ENCODE data around the gene RUSC1.

The RUSC1 gene

DNA sequence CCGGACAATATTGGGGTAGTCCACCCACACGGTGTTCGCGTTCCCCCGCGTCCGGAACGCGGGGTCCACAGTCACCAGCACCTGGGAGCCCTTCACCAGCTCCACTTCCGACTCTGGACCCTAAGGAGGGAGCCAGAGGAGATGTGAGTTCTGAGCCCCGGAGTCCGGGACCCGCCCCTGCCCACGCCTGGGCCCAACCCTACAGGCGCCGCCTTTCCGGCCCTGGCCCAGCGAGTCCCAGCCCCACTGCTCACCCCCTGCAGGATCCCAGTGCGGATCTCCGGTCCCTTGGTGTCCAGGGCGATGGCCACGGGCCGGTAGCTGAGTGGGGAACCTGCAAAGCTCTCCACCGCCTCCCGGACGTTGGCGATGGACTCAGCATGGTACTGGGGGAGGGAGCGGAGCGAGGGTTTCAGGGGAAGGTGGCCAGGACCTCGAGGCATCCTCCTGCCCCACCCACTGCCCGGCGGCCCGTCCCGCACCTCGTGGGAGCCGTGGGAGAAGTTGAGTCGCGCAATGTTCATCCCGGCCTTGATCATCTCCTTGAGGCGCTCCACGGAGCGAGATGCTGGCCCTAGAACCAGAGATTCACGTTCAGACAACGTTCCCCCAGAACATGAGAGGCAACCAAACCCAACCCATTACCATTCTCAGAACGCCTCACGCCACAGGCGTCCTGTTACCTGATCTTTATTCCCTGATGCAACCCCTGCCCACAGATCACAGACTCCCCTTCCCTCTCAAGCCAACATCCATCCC lies 25.3 kb upstream of the RUSC1 start:
- DNase-seq (ENCODE audit: insufficient read length, low spot score): no peak

DNA sequence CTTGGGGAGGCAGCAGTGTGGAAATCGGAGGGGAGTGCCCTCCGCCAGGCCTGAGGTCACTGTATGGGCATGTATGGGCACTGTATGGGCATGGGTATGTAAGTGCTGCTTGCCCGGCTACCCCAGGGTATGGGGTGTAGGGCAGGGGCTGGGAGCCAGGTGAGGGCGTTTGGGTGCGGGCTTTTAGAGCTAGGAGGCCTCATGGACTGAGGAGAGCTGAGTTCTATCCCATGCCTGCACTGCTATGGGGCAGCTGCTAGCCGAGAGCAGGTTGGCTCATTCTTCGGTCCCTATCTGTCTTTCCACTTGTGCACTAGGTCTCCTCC lies 24.8 kb upstream of the RUSC1 start:
- FAIRE-seq (no peak), DNase-seq (ENCODE audit: insufficient read length, low spot score) (no peak)

More for the DNA sequence above, 25.3 kb upstream of the RUSC1 start:
- FAIRE-seq: no peak

DNA sequence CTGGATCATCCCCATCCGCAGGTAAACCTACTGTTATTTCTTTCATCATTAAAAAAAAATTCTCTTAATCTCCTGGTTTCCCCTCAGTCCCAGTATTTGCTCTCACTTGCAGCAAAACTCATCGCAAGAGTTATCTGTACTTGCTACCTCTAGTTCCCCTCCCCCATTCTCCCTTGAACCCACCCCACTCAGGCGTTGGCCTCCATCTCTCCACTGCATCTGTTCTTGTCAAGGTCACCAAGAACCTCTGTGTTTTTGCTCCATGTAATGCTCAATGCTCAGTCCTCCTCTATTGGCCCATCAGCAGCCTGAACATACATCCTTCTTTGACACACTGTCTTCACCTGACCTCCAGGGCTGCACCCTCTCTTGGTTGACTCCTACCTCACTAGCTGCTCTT lies 24.0 kb upstream of the RUSC1 start:
- no peak for DNase-seq (ENCODE audit: insufficient read length, low spot score)
- no peak for FAIRE-seq

DNA sequence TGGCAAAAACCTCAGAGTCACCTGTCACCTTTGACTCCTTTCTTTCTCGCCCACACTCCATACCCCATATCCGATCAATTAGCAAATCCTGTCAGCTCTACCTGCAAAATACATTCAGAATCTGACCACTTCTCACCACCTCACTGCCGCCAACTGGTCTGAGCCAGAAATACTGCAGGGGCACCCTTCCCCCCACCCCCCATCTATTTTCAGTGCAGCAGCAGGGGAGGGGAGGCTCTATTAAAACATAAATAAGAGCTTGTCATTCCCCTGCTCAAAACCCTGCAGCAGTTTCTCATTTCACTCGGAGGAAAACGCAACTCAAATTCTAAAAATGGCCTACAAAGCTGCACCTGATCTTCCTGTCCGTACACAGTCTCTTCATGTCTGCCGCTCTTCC lies 23.3 kb upstream of the RUSC1 start:
- DNase-seq (ENCODE audit: insufficient read length, low spot score): no peak
- FAIRE-seq: no peak

DNA sequence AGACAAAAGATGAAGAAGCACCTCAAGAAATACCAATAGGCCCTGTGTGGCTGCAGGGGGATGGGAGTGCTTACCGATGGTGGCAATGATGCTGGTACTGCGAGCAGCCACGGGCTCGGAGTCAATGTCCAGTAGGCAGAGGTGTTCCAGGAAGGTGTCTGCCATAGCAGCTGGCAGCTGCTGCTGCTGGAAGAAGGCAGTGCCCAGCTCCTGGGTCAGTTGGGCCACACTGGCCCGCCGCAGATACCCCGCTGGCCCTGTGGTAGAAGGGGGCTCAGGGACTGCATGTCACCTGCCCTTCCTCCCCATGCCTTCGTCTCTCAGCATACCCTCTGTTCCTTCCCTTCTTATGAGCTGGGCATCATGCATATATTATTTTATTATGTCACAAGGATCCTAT lies 20.7 kb upstream of the RUSC1 start:
- FAIRE-seq: no peak
- DNase-seq (ENCODE audit: insufficient read length, low spot score): no peak

DNA sequence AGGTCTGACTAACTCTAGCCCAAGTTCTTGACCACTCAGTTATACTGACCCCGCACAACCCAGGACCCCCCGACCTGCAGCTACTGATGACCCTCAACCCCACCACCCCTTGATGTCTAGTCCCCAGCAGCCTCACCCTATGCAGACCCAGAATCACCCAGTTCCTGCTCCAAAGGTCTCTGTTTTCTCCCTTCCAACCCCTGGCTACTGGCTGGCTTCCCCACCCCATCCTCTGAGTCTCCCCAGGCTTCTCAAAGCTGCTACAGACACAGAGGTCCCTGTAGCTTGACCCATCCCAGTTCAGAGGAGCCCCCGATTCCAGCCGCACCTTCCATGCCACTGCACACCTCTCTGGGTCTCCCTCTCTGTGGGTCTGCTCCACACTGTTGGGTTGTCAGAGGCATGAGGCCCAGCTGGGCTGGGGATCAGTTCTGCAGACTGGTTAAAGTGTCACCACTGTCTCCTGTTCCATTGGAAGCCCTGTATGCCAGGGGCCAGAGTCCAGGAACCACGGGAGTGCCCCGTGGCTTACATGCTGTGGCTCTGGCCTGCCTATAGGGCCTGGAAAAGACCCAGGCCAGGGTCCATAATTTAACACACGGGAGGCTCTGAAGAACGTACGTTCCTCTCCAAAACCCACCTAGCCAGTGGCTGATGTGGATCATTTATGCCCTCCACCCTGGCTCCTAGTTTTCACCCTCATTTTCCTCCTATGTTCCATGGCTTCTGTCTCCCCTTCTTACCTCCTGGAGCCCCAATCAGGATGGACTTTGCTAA lies 20.0 kb upstream of the RUSC1 start:
- no peak for FAIRE-seq
- no peak for DNase-seq (ENCODE audit: insufficient read length, low spot score)

DNA sequence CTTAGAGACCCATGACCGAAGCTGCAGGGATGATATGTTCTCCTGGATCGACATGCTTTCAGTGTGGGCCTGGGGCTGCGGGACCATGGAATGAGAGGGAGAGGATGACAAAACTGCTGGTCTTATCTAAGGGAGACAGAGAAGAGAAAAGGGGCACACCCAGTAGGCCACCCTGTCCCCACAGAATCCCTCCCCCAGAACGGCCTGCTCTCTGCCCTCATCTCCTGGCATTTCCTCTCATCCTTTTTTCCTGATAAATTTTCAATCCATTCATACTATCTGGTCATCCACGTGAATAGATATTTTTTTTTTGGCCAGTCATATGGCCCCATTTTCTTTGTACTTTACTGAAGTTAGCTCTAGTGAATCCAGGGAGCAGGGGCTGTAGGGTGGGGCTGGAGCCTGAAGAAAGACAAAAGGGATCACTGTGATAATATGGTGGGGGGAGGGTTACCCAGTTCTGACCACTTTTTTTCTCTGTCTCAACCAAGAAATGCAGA lies 19.3 kb upstream of the RUSC1 start, which contains the start of gene PKLR:
Gene PKLR (minus strand): TSS at position 97 of the 500 bp plus-strand sequence. CDS start 43 bp downstream, at position 54.
- FAIRE-seq: no peak
- no peak for DNase-seq (ENCODE audit: insufficient read length, low spot score)

DNA sequence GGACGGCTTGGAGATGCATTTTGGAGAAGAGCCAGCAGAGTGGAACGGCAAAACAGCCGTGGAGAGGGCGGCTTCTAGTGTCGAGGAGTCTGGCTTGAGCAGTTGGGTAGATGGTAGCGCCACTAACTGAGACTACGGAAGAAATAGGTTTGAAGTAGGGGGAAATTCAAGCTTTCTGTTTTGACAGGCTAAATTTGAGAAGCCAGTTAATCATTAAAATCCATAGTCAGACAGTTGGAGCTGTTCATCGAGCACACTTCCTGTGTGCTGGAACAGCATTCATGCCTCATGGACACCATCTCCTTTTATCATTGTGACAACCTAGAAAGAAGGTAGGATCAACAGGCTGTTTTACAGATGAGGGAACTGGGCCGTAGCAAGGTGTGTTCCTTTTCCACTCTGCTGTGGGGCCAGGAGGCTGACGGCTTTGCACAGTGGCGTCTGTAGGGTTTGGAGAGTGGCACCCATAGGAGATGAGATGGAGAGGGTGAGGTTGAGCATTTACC lies 16.1 kb upstream of the RUSC1 start:
- DNase-seq (ENCODE audit: insufficient read length, low spot score) (no peak), FAIRE-seq (no peak)

DNA sequence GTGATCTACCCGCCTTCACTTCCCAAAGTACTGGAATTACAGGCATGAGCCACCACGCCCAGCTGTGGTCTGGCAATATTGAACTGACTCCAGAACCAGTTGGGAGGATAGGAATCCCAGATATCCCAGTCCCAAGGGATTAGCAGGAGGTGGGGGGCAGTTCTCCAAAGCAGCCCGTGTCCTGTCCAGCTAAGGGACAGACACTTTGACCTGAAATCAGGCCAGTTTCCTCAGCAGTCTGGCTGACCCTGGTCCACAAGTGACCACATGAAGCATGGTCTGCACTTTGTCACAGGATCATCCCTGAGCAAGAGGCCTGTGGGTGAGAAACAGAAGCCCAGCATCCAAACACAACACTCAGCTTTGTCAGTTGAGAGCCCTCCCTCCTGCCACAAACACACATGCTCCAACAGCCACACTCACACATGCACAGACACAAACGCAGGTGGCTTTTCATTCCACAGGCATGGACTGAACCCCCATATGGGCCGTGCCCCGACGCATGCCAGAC lies 14.8 kb upstream of the RUSC1 start:
- DNase-seq (ENCODE audit: insufficient read length, low spot score) (no peak), FAIRE-seq (no peak)

DNA sequence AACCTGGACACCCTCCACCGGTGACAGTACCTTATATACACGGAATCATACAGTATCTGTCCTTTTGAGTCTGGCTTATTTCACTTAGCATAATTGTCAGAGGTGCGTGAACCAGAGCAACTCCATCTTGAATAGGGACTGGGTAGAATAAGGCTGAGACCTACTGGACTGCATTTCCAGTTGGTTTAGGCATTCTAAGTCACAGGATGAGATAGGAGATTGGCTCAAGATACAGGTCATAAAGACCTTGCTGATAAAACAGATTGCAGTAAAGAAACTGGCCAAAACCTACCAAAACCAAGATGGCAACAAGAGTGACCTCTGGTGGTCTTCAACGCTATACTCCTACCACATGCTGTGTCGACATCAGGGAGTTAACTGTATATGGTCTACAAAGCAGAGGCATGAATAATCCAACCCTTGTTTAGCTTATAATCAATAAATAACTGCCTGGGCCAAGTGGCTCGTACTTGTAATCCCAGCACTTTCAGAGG lies 13.4 kb upstream of the RUSC1 start:
- FAIRE-seq (no peak), DNase-seq (ENCODE audit: insufficient read length, low spot score) (no peak)

DNA sequence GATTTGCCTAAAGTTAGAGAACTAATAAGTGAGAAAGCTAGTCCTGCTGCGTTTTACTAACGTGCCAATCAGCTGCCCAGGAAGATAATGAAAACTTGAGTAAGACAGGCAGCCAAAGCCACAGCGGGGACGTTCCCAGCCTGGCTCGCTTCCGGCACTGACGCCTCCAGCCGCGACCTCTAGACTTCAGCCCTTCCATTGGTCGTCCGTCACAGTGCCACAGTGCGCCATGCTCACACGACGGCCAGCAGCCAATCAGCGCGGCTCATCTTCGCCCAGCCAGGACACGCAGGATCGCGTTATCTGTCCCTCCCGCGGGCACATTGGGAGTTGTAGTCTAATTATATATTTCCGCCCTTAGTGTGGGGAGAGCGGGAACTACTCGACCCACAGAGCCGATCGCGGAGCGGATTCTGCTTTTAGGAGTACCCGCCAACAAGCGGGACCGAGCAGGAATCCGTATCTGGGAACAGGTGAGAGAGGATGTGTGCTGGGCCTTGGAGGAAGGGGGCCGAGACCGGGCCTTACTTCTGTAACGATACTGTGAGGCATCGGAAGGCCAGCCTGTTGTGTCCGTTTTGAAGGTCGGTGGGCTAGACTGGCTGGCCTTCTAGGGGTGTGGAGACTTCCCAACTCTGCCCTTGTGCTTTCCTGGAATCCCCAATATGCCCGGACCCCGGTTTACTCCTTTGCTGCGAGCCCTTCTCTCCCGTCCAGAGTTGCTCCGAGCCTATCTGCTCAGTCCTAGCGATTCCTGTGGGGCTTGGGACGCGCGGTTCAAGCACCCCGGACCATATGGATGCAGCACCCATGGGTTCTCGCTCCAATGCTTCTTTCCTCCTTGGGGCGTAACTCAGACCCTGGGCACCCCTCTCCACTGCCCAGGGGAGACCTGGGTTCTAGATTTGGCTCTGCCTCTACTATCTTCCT lies 11.9 kb upstream of the RUSC1 start, which contains the start of gene FDPS:
Gene FDPS (plus strand): TSS at position 374 of the 930 bp plus-strand sequence. CDS start 924 bp downstream, outside the sequence.
- DNase-seq (ENCODE audit: insufficient read length, low spot score) (peak; percentile 95), FAIRE-seq (peak; percentile 85)

DNA sequence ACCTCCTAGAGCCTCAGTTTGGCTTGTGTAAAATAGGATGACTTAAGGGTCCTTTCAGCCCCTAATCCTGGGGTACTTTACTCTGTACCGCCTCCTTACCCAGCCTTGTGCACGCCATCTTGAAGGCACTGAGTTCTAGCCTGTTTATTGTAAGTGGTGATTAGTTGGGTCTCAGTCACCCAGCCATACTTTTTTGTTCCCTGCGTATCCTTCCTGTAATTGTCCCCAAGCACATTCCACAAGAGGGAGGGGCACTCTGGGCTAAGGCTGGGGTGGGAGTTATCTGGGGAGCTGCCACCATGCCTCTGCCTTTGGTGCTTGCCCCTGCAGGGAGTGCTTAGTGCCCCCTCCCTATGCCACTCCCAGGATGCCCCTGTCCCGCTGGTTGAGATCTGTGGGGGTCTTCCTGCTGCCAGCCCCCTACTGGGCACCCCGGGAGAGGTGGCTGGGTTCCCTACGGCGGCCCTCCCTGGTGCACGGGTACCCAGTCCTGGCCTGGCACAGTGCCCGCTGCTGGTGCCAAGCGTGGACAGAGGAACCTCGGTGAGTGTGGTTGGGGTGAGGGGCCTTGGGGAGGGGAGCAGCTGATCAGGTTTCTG lies 11.2 kb upstream of the RUSC1 start:
- DNase-seq (ENCODE audit: insufficient read length, low spot score): no peak
- FAIRE-seq: no peak

DNA sequence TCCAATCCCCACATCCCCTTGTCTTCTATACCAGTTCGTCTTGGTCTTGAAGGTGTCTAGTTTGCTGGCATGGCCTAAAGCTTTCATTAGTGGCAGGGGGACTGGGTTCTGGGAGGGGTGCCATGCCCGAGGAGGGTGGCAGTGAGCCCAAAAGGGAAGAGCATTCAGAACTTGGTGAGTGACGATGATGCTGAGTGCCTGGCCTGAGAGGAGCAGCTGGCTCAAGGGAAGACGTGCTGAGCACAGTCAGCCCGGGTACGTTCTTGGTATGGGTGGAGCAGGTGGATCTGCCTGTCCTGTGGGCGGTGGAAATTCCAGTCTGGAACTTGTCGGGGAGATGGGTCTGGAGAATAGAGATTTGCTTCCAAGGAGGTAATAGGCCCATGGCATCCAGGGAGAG lies 7.4 kb upstream of the RUSC1 start:
- no peak for FAIRE-seq

DNA sequence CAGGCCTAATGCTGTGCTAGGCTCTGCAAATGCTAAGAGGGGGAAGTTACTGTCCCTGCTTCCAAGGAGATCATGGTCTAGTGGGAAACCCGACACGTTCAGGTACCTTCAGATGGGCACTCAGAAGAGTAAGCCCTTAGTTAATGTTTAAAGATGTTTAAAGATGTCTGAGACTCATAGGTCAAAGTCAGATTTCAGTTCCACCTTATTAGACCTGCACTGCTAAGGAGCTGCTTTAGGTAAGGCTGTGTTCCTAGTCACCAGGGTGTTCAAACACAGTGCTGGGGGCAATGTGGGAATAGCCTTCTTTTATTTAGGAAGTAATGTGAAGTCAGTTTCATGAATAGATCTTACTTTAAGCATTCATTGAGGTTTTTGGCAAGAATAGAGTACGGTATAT lies 3.8 kb upstream of the RUSC1 start:
- no peak for FAIRE-seq
- DNase-seq (ENCODE audit: insufficient read length, low spot score): no peak

More for the DNA sequence above, 7.4 kb upstream of the RUSC1 start:
- no peak for DNase-seq (ENCODE audit: insufficient read length, low spot score)

DNA sequence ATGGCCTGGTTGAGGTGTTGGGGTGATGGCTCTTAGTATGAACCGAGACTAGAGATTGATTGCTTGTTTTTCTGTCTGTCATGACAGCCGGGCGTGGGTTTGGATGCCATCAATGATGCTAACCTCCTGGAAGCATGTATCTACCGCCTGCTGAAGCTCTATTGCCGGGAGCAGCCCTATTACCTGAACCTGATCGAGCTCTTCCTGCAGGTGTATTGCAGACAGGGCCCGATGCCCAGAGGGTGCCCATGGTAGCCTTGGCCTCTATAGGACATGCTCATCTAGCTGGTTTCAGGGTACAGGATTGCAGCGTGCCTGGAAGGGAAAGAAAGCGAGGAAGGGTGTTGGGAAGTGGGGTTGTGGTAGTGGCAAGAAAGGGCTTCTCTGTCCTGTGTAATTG lies 2.6 kb upstream of the RUSC1 start:
- DNase-seq (ENCODE audit: insufficient read length, low spot score) (no peak), FAIRE-seq (no peak)

DNA sequence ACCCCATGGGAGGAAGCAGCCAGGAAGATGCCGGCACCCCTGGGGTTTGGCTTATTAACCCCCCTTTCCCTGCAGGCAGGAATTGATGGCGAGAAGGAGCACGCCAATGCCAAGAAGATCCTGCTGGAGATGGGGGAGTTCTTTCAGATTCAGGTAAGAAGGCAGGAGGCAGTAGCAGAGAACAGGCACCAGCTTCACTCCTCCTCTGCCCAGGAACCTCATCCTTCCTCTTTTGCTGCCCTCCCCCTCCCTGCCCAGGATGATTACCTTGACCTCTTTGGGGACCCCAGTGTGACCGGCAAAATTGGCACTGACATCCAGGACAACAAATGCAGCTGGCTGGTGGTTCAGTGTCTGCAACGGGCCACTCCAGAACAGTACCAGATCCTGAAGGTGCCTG lies 1.2 kb upstream of the RUSC1 start:
- FAIRE-seq (no peak), DNase-seq (ENCODE audit: insufficient read length, low spot score) (no peak)

DNA sequence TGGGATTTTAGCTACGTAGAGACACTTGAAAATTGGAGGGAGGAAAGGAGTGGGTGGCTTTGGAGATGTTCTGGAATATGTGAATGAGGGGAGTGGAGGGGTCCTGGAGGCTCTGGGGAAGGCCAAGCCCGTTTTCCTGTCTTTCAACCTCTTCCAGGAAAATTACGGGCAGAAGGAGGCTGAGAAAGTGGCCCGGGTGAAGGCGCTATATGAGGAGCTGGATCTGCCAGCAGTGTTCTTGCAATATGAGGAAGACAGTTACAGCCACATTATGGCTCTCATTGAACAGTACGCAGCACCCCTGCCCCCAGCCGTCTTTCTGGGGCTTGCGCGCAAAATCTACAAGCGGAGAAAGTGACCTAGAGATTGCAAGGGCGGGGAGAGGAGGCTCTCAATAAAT lies 442 bp upstream of the RUSC1 start:
- no peak for DNase-seq (ENCODE audit: insufficient read length, low spot score)
- no peak for FAIRE-seq

DNA sequence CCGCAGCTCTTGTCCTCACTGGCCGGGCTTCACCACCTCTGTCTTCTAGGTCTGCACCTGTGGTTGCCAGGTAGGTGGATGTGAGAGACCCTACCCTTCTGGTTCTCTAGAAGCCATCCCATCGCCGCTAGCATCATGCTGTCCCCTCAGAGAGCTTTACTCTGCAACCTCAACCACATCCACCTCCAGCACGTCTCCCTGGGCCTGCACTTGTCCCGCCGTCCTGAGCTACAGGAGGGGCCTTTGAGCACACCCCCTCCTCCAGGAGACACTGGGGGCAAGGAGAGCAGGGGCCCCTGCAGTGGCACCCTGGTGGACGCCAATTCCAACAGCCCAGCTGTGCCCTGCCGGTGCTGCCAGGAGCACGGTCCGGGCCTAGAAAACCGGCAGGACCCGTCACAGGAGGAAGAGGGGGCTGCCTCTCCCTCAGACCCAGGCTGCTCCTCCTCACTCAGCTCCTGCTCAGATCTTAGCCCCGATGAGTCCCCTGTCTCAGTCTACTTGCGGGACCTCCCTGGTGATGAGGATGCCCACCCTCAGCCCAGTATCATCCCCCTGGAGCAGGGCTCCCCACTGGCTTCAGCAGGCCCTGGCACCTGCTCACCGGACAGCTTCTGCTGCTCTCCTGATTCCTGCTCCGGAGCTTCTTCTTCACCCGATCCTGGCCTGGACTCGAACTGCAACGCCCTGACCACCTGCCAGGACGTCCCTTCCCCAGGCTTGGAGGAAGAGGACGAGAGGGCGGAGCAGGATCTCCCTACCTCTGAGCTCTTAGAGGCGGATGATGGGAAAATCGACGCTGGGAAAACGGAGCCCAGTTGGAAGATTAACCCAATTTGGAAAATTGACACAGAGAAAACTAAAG lies 1.2 kb downstream of the RUSC1 start:
- no peak for DNase-seq (ENCODE audit: insufficient read length, low spot score)
- no peak for FAIRE-seq

DNA sequence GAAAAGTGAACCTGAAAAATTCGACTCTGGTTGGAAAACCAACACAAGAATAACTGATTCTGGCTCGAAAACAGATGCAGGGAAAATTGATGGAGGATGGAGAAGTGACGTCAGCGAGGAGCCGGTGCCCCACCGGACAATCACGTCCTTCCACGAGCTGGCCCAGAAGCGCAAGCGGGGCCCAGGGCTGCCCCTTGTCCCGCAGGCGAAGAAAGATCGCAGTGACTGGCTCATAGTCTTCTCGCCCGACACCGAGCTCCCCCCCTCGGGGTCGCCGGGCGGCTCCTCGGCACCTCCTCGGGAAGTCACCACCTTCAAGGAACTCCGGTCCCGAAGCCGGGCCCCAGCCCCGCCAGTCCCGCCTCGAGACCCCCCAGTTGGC lies 1.9 kb downstream of the RUSC1 start:
- FAIRE-seq (no peak), DNase-seq (ENCODE audit: insufficient read length, low spot score) (peak; percentile 19)
